AG09319 (cell line): ENCODE measurements around the gene UNC5C.

Experiments used
- DNase-seq: peaks from one replicate; pipeline ENCODE4 v3.0.0-alpha.2; 2010; ENCODE audit warnings: low read depth; ENCODE audit errors: extremely low read depth
- CTCF ChIP-seq: IDR thresholded peaks from 2 replicates; pipeline ENCODE4 v1.5.1; 2011; ENCODE audit warnings: low read depth, mild to moderate bottlenecking, inconsistent platforms, low read length, moderate library complexity

The UNC5C gene

GRCh38 chr4:95197353-95197752 is 351.4 kb downstream of the UNC5C start:
- no peak for TF ChIP-seq CTCF
- DNase-seq, result no peak

- no peak for TF ChIP-seq CTCF
- DNase-seq, result no peak
These were observed 355.2 kb downstream of the UNC5C start for GRCh38 chr4:95193391-95194224.

- no peak for TF ChIP-seq CTCF
- no peak for DNase-seq
These were observed 357.2 kb downstream of the UNC5C start for GRCh38 chr4:95191537-95191936.

GRCh38 chr4:95190751-95191436 is 357.9 kb downstream of the UNC5C start:
- no peak for DNase-seq
- TF ChIP-seq CTCF, result no peak

GRCh38 chr4:95188701-95189370 is 359.9 kb downstream of the UNC5C start:
- no peak for TF ChIP-seq CTCF
- no peak for DNase-seq

- no peak for DNase-seq
- TF ChIP-seq CTCF, result no peak
These were observed 362.1 kb downstream of the UNC5C start for GRCh38 chr4:95186666-95187065.
